GM20431 (cell line): ENCODE measurements around the gene SMG1.
"Not testable (repeated sequence)": the region's sequence is repeated elsewhere in the genome, so short reads cannot be mapped to it uniquely, and the experiment has no call there.

Experiments used
- in situ Hi-C: fragments of 300-500 bp; cut with MseI, MboI; formaldehyde crosslinking; loops from one replicate; pipeline ENCODE4 v1.15.0; 2020; ENCODE audit warnings: low sequenced_read_pairs; ENCODE audit not compliant: unreplicated experiment

SMG1 gene

GRCh38 chr16:18925986-18926865, at the start of gene SMG1:
TSS of gene SMG1 (minus strand) at chr16:18926408. CDS start at chr16:18926041, 367 bp downstream.
- in situ Hi-C loops: not testable (repeated sequence)

- in situ Hi-C loops: no loop called here
Observed at GRCh38 chr16:18975109-18975508, 48.9 kb upstream of the SMG1 start.

- in situ Hi-C loops: no loop called here
Observed at GRCh38 chr16:18969855-18970240, 43.6 kb upstream of the SMG1 start.

- in situ Hi-C loops: no loop called here
Observed at GRCh38 chr16:18969050-18969854, 43.0 kb upstream of the SMG1 start.

GRCh38 chr16:18966791-18967190, 40.6 kb upstream of the SMG1 start:
- in situ Hi-C loops: no loop called here

GRCh38 chr16:18965555-18965954, 39.3 kb upstream of the SMG1 start:
- in situ Hi-C loops: no loop called here

DNA sequence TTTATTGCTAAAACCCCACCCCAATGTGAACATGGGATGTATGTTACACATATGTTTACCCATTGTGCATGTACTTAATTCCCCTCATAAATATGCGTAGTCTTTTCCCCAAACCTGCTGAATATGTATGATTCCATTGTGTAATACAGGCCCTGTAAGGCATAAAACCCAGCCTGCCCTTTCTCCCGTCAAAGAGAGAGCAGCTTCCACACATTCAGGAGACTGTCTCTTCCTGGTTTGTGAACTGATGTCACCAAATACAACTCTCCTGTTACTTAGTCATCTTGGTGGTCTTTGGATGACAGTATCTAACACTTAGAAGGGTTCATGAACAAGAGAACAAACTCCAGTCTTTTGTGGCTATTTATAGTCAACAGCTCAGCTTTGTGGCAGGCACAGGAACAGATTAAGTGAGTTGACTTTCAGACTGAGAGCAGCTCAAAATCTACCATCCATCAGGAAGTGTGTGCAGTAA, 32.9 kb upstream of the SMG1 start:
- in situ Hi-C loops: no loop called here

GRCh38 chr16:18958621-18959029, 32.4 kb upstream of the SMG1 start:
- in situ Hi-C loops: no loop called here

DNA sequence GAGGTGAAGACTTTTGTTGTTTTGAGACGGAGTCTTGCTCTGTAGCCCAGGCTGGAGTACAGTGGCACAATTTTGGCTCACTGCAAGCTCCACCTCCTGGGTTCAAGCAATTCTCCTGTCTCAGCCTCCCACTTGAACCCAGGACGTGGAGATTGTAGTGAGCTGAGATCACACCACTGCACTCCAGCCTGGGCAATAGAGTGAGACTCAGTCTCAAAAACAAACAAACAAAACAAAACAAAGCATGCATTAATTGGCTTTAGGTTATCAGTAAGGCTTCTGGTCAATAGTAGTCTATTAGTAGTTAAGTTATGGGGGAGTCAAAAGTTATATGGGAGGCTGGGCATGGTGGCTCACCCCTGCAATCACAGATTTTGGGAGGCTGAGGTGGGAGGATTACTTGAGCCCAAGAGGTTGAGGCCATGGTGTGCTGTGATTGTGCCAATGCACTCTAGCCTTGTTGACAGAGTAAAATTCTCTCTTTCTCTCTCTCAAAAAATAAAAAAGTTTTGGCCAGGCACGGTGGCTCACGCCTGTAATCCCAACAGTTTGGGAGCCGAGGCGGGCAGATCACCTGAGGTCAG, 30.5 kb upstream of the SMG1 start:
- in situ Hi-C loops: not testable (repeated sequence)

GRCh38 chr16:18955874-18956580, 29.8 kb upstream of the SMG1 start:
- in situ Hi-C loops: not testable (repeated sequence)

GRCh38 chr16:18953547-18953946, 27.3 kb upstream of the SMG1 start:
- in situ Hi-C loops: no loop called here

DNA sequence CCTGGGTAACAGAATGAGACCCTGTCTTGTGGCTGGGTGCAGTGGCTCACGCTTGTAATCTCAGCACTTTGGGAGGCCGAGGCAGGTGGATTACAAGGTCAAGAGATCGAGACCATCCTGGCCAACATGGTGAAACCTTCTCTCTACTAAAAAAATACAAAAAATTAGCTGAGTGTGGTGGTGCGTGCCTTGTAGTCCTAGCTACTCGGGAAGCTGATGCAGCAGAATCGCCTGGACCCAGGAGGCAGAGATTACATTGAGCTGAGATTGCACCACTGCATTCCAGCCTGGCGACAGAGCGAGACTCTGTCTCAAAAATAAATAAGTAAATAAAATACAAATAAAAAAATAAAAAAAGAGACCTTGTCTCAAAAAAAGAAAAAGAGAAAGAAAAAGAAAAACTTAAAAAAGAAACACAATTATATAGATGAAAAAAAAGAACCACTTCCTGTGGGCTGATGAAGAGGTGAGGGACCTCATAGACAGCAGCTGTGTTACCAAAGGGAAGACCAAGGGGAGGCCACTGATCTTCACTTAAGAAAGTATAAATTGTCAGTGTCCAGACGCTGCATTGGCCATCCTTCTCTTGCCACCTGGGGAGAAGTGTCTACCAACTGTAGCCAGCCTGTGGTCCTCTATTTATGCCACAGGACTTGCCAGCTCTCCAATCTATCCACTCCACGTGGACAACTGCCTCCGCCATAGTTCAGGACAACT, 24.4 kb upstream of the SMG1 start:
- in situ Hi-C loops: no loop called here

GRCh38 chr16:18948372-18949020, 22.3 kb upstream of the SMG1 start:
- in situ Hi-C loops: no loop called here

GRCh38 chr16:18945233-18945632, 19.0 kb upstream of the SMG1 start:
- in situ Hi-C loops: no loop called here

DNA sequence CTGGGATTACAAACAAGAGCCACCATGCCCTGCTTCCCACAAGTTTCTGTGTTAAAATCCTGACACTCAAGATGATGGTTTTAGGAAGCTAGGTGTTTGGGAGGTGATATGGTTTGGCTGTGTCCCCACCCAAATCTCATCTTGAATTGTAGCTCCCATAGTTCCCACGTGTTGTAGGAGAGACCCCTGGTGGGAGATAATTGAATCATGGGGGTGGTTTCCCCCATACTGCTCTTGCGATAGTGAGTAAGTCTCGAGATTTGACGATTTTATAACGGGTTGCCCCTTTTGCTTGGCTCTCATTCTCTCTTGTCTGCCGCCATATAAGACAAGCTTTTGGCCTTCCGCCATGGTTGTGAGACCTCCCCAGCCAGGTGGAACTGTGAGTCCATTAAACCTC, 17.2 kb upstream of the SMG1 start:
- in situ Hi-C loops: no loop called here

DNA sequence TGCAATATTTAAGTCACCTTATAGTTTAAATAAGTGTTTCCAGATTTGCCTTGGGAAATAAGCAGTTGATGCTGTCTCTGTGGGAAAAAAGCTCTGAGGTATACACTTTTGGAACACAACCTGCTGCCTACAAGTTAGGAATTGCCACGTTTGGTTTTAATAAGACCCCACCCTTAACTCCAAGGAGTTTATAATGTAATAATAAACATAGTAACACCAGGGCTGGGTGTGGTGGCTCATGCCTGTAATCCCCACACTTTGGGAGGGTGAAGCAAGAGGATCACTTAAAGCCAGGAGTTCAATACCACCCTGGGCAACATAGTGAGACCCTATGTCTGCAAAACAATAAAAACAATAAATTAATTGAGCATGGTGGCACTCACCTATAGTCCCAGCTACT, 15.9 kb upstream of the SMG1 start:
- in situ Hi-C loops: no loop called here

GRCh38 chr16:18941471-18941870, 15.3 kb upstream of the SMG1 start:
- in situ Hi-C loops: no loop called here

DNA sequence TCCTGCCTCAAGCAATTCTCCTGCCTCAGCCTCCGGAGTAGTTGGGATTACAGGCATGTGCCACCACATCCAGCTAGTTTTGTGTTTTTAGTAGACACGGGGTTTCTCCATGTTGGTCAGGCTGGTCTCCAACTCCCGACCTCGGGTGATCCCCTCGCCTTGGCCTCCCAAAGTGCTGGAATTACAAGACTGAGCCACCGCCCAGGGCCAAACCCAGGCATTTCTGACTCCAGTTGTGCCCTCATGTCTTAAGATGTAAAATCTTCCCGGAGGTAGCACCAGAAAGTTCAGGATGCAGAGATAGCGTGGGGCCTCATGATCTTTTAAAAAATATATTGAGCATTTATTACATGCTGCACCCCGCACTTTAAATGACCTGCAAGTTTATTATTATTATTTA, 12.8 kb upstream of the SMG1 start:
- in situ Hi-C loops: no loop called here

DNA sequence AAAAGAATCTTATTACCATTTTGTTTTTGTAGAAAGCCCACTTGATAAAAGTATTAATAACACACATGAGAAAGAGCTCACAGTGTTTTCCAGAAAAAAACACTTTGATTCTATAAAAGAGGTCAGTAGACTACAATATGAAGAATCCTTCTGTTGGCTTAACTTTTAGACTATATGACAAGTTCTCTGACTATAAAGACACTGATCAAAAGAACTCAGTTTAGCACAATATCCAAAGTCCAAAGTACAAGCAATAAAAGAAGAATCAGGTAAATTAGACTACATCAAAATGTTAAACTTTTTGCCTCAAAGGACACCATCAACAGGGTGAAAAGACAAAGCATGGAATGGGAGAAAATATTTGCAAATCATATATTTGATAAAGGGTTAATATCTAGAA, 11.2 kb upstream of the SMG1 start:
- in situ Hi-C loops: no loop called here
